ENCODE results near the gene PER2. TPM values are rescaled to one million over a fixed set of nuclear protein-coding genes. Genes with fewer than 3 reads are reported as not detected.

Gene PER2
- total RNA-seq, 1 experiment from 2014 or later: 23.3 TPM

GRCh38 chr2:238202326-238203093 is 85.9 kb downstream of the PER2 start:
- H3K4me2 ChIP-seq (ENCODE audit: low read depth, low read length, poor library complexity, severe bottlenecking): peak overlapping the region; percentile 85
- H3K36me3 ChIP-seq (ENCODE audit: insufficient read depth, low read length): no peaks in the 10 kb centered on the region
- peaks cover 56% of the 10 kb centered on the region for H3K79me2 ChIP-seq (ENCODE audit: low read length)
- peak; percentile 65 for DNase-seq
- H3K9me3 ChIP-seq (ENCODE audit: low read length): no peaks in the 10 kb centered on the region
- peak overlapping the region; percentile 77 for H3K9ac ChIP-seq (ENCODE audit: low read length)
- H3K4me1 ChIP-seq (ENCODE audit: low read length): peaks cover 28% of the 10 kb centered on the region
- peaks cover 26% of the 10 kb centered on the region for H4K20me1 ChIP-seq (ENCODE audit: insufficient read depth, low read depth, low read length)
- H3K9me2 ChIP-seq (replicated peaks; ENCODE audit: insufficient read depth, low read length): no peaks in the 10 kb centered on the region
- no peak overlapping the region; the same call in 1 of the 2 replicates for H2AFZ ChIP-seq (ENCODE audit: low read length)
- peak overlapping the region; percentile 63 for H3K27ac ChIP-seq (ENCODE audit: low read length)
- no peaks in the 10 kb centered on the region for H3K27me3 ChIP-seq (ENCODE audit: low read length)
- peak overlapping the region; percentile 84 for H3K4me3 ChIP-seq (ENCODE audit: low read length)

Other genes with a start within 250 kb of the PER2 start
- 20.5 and 48.0 TPM in 2 replicates for gene SCLY, start 227.6 kb downstream of the PER2 start, total RNA-seq (2014; rRNA removed; shearing (Covaris generic); ENCODE audit: low replicate concordance)
- gene ESPNL, start 188.3 kb downstream of the PER2 start, total RNA-seq (2014; rRNA removed; shearing (Covaris generic); ENCODE audit: low replicate concordance): 1.0 TPM in 2 replicates
- not detected in 2 replicates for gene KLHL30, start 149.9 kb downstream of the PER2 start, total RNA-seq (2014; rRNA removed; shearing (Covaris generic); ENCODE audit: low replicate concordance)
- 2.8 and 4.1 TPM in 2 replicates for gene ERFE, start 129.6 kb downstream of the PER2 start, total RNA-seq (2014; rRNA removed; shearing (Covaris generic); ENCODE audit: low replicate concordance)
- 36.8 and 50.7 TPM in 2 replicates for gene ILKAP, start 84.9 kb downstream of the PER2 start, total RNA-seq (2014; rRNA removed; shearing (Covaris generic); ENCODE audit: low replicate concordance)
- 3.3 and 25.8 TPM in 2 replicates for gene HES6, start 48.6 kb downstream of the PER2 start, total RNA-seq (2014; rRNA removed; shearing (Covaris generic); ENCODE audit: low replicate concordance)
- 16.0 and 18.4 TPM in 2 replicates for gene TRAF3IP1, start 31.9 kb upstream of the PER2 start, total RNA-seq (2014; rRNA removed; shearing (Covaris generic); ENCODE audit: low replicate concordance)
- gene ASB1, start 138.3 kb upstream of the PER2 start, total RNA-seq (2014; rRNA removed; shearing (Covaris generic); ENCODE audit: low replicate concordance): 25.1 and 37.0 TPM in 2 replicates